SKM-1 treated with dmso at 0.1 percent for 144 hours (cell line): ENCODE data around the gene BCL2L1.

Experiments
- DNase-seq: peaks from one replicate; lab custom pipeline; 2025; ENCODE audit not compliant: unreplicated experiment; lab: John Stamatoyannopoulos, UW

The BCL2L1 gene

GRCh38 chr20:31615416-31615815 lies 107.3 kb downstream of the BCL2L1 start:
- DNase-seq: no peak
